T-cell (primary cell): ENCODE data around the gene NFIA. TPM values are rescaled to one million over a fixed set of nuclear protein-coding genes. Genes with fewer than 3 reads are reported as not detected.
"Not testable (repeated sequence)": the region's sequence is repeated elsewhere in the genome, so short reads cannot be mapped to it uniquely, and the experiment has no call there.

Experiments
- ATAC-seq, 4 experiments: fragments of 200-7000 bp in 3 of 4; fragments of 150-1000 bp in 1 of 4; cut with Tn5 transposase; replicated peaks in 1 of 4; 1 replicate in 3 of 4; 2 replicates in 1 of 4; pipeline ENCODE4 v1.10.0; 2021; ENCODE audit warnings: moderate library complexity in 3 of 4, mild to moderate bottlenecking in 2 of 4, moderate number of reproducible peaks in 1 of 4
- CTCF ChIA-PET, 2 donors: fragments of 300-600 bp; sonication (Branson Sonifier 250); formaldehyde crosslinking; loops; one replicate each; lab custom pipeline; 2022; ENCODE audit warnings: antibody characterized with exemption in 2 of 2; lab: Charles Lee
- POLR2A ChIA-PET, 2 donors: fragments of 300-600 bp; sonication (Branson Sonifier 250); formaldehyde crosslinking; loops; one replicate each; lab custom pipeline; 2022; ENCODE audit warnings: antibody characterized with exemption in 2 of 2; lab: Charles Lee
- DNase-seq, 35 experiments: peaks; one replicate each; pipeline versions ENCODE4 v3.0.0 to v3.0.0-alpha.2; 2013 to 2023
- H3K27ac ChIP-seq: one replicate; pipeline ENCODE4 v1.5.1; 2013; ENCODE audit warnings: low read length
- H3K27me3 ChIP-seq, 2 experiments: replicated peaks in 1 of 2; 1 replicate in 1 of 2; 2 replicates in 1 of 2; pipeline versions ENCODE4 v1.6.1 to v1.7.0; 2013; ENCODE audit warnings: low read length in 1 of 2, mixed read lengths in 1 of 2; ENCODE audit not compliant: control insufficient read depth in 2 of 2, insufficient read depth in 2 of 2; ENCODE audit errors: extremely low read depth in 1 of 2
- H3K36me3 ChIP-seq, 2 donors: 1 replicate in 1 of 2; 2 replicates in 1 of 2; pipeline versions ENCODE4 v1.6.1 to v1.7.0; 2013; ENCODE audit warnings: low read length in 1 of 2; ENCODE audit not compliant: control insufficient read depth in 2 of 2, insufficient read depth in 1 of 2; ENCODE audit errors: extremely low read depth in 1 of 2
- H3K4me1 ChIP-seq, 2 experiments: 1 replicate in 1 of 2; 2 replicates in 1 of 2; pipeline versions ENCODE4 v1.6.1 to v1.7.0; 2013; ENCODE audit warnings: low read length in 2 of 2, mixed read lengths in 1 of 2; ENCODE audit not compliant: insufficient read depth in 2 of 2, control insufficient read depth in 1 of 2; ENCODE audit errors: extremely low read depth in 1 of 2
- H3K4me3 ChIP-seq, 2 donors: 1 replicate in 1 of 2; 2 replicates in 1 of 2; pipeline versions ENCODE4 v1.5.1 to v1.7.0; 2013; ENCODE audit warnings: mild to moderate bottlenecking in 2 of 2, low read length in 1 of 2, moderate library complexity in 1 of 2; ENCODE audit not compliant: control insufficient read depth in 1 of 2; ENCODE audit errors: extremely low read depth in 1 of 2
- H3K9me3 ChIP-seq: 2 replicates; pipeline ENCODE4 v1.7.0; 2013
- H3K27ac Mint-ChIP-seq, 2 donors: one replicate each; pipeline ENCODE4 v1.8.0; 2020 to 2021; ENCODE audit warnings: mild to moderate bottlenecking in 2 of 2, mixed read lengths in 2 of 2
- H3K27me3 Mint-ChIP-seq, 2 donors: one replicate each; pipeline ENCODE4 v1.8.0; 2021 to 2022; ENCODE audit warnings: mixed read lengths in 2 of 2
- H3K36me3 Mint-ChIP-seq: one replicate; pipeline ENCODE4 v1.8.0; 2021; ENCODE audit warnings: mixed read lengths
- H3K4me1 Mint-ChIP-seq, 3 donors: one replicate each; pipeline ENCODE4 v1.8.0; 2020 to 2022; ENCODE audit warnings: mixed read lengths in 3 of 3, mild to moderate bottlenecking in 1 of 3
- H3K4me3 Mint-ChIP-seq, 3 donors: one replicate each; pipeline ENCODE4 v1.8.0; 2020 to 2022; ENCODE audit warnings: mild to moderate bottlenecking in 3 of 3, mixed read lengths in 3 of 3, moderate library complexity in 3 of 3
- H3K9me3 Mint-ChIP-seq, 3 donors: one replicate each; pipeline ENCODE4 v1.8.0; 2020 to 2022; ENCODE audit warnings: mixed read lengths in 3 of 3
- WGBS: methylation state at CpG from one replicate; pipeline ENCODE4 v1.1.5; 2013; ENCODE audit warnings: missing lambda C conversion rate; ENCODE audit not compliant: insufficient coverage; 5-methylcytosine and 5-hydroxymethylcytosine counted together
- total RNA-seq, 35 experiments: library from RNA in 6 of 35; stranded (reverse) in 6 of 35; fragments of 120-200 nt in 1 of 35; gene quantifications; one replicate each; pipeline versions ENCODE4 v1.2.1 to v1.2.4 and lab custom pipeline; 2013 to 2026

The NFIA gene
- total RNA-seq, 5 donors from 2014 or later (not counting 1 experiment from before 2014, with no cell fraction given), result 5.1 to 10.1 (median 7.1) TPM

- CTCF ChIA-PET, result interaction anchor here in 1 of 2 donors (0.6 kb wide), 1 partner anchor 1144 kb away, joined by 9 read pairs; no protein-coding TSS in a partner anchor
- Histone ChIP-seq H3K27me3 (no peaks in the 10 kb centered on the region), H3K9me3 (no peaks in the 10 kb centered on the region), H3K4me1 (no peaks in the 10 kb centered on the region), H3K36me3 (no peaks in the 10 kb centered on the region), H3K4me3 (no peak overlapping the region), H3K27ac (no peak overlapping the region)
- POLR2A ChIA-PET, result interaction anchor here in 1 of 2 donors (0.6 kb wide), 1 partner anchor 384 kb away, joined by 5 read pairs; no protein-coding TSS in a partner anchor
- 69% methylated on average over 5 of the region's 14 CpGs for WGBS
- no peak overlapping the region for H3K4me3 Mint-ChIP-seq
- H3K9me3 Mint-ChIP-seq, result no peaks in the 10 kb centered on the region
- ATAC-seq, result no peak
- no peak for DNase-seq
- no peaks in the 10 kb centered on the region for H3K4me1 Mint-ChIP-seq
- no peaks in the 10 kb centered on the region for H3K27me3 Mint-ChIP-seq
- H3K36me3 Mint-ChIP-seq, result no peaks in the 10 kb centered on the region
- no peak overlapping the region for H3K27ac Mint-ChIP-seq
Measured at GRCh38 chr1:61461406-61462384, 379.3 kb downstream of the NFIA start.

DNA sequence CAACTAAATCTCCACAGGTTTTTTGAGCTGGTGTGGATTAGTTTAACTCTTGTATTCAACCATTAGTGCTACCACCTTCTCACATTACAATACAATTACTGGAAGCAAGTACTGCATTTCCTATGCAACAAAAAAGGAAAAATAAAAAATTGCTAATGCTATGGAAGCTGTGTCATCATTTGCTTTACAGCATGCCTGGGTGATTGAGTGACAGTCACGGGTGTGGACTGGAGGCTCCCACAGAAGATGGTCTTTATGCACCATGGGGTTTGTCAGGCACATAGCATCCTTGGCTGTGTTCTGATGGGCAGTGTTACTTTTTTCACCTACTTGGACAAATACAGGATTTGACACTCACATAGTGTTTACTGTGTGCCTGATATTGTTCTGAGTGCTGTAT is 380.3 kb downstream of the NFIA start:
- no peaks in the 10 kb centered on the region for H3K9me3 ChIP-seq
- WGBS, result 71% methylated on average over 1 of the region's 1 CpG
- Mint-ChIP-seq H3K4me3 (no peak overlapping the region), H3K9me3 (no peaks in the 10 kb centered on the region), H3K4me1 (no peaks in the 10 kb centered on the region), H3K27me3 (no peaks in the 10 kb centered on the region), H3K27ac (no peak overlapping the region), H3K36me3 (no peaks in the 10 kb centered on the region)
- no peaks in the 10 kb centered on the region for H3K4me1 ChIP-seq
- ChIA-PET CTCF (no interaction called here), POLR2A (interaction anchor here in 1 of 2 donors (0.6 kb wide), 1 partner anchor 385 kb away, joined by 5 read pairs; no protein-coding TSS in a partner anchor)
- no peaks in the 10 kb centered on the region for H3K36me3 ChIP-seq
- no peaks in the 10 kb centered on the region for H3K27me3 ChIP-seq
- H3K27ac ChIP-seq, result no peak overlapping the region
- ATAC-seq (no peak), DNase-seq (no peak)
- H3K4me3 ChIP-seq, result no peak overlapping the region

GRCh38 chr1:61463220-61463619 is 380.9 kb downstream of the NFIA start:
- DNase-seq, result no peak
- Mint-ChIP-seq H3K36me3 (no peaks in the 10 kb centered on the region), H3K27me3 (no peaks in the 10 kb centered on the region), H3K9me3 (no peaks in the 10 kb centered on the region), H3K4me3 (no peak overlapping the region), H3K27ac (no peak overlapping the region), H3K4me1 (no peaks in the 10 kb centered on the region)
- POLR2A ChIA-PET, result no interaction called here
- H3K4me3 ChIP-seq, result no peak overlapping the region
- no CpG with 5 or more reads among the region's 4 CpGs for WGBS
- H3K36me3 ChIP-seq, result no peaks in the 10 kb centered on the region
- no peaks in the 10 kb centered on the region for H3K4me1 ChIP-seq
- H3K27me3 ChIP-seq, result no peaks in the 10 kb centered on the region
- H3K27ac ChIP-seq, result no peak overlapping the region
- no peaks in the 10 kb centered on the region for H3K9me3 ChIP-seq
- no peak for ATAC-seq
- CTCF ChIA-PET, result no interaction called here

DNA sequence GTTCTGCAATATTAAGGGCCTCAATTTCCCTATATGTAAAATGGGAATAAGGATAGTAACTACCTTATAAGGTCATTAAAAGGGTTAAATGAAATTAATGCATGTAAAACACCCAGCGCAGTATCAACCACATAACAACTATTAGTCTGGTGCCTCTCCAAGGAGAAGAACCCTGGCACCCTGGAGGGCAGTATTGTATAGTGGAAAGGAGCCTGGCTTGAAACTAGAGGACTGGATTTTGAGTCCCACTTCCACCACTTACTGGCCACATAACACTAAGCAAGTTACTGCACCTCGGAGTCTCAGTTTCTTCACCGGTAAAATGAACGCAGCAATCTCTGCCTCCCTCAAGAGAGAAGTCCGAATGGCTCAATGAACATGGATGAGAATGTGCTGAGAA is 385.5 kb downstream of the NFIA start:
- CTCF ChIA-PET, POLR2A ChIA-PET, H3K4me1 ChIP-seq, H3K27me3 Mint-ChIP-seq, H3K27ac ChIP-seq, H3K4me3 ChIP-seq, H3K9me3 Mint-ChIP-seq, H3K27ac Mint-ChIP-seq, H3K4me3 Mint-ChIP-seq, H3K9me3 ChIP-seq, H3K4me1 Mint-ChIP-seq, H3K27me3 ChIP-seq, DNase-seq, H3K36me3 Mint-ChIP-seq, H3K36me3 ChIP-seq, ATAC-seq: not testable (repeated sequence)
- WGBS, result no CpG with 5 or more reads among the region's 5 CpGs

- DNase-seq (no peak), ATAC-seq (no peak)
- Histone ChIP-seq H3K27ac (no peak overlapping the region), H3K4me3 (no peak overlapping the region), H3K9me3 (no peaks in the 10 kb centered on the region), H3K36me3 (no peaks in the 10 kb centered on the region), H3K4me1 (no peaks in the 10 kb centered on the region), H3K27me3 (no peaks in the 10 kb centered on the region)
- no peak overlapping the region for H3K27ac Mint-ChIP-seq
- H3K36me3 Mint-ChIP-seq, result no peaks in the 10 kb centered on the region
- POLR2A ChIA-PET, result no interaction called here
- H3K9me3 Mint-ChIP-seq, result no peaks in the 10 kb centered on the region
- H3K4me1 Mint-ChIP-seq, result no peaks in the 10 kb centered on the region
- CTCF ChIA-PET, result no interaction called here
- H3K27me3 Mint-ChIP-seq, result peaks cover 1 to 5% of the 10 kb centered on the region in 2 donors
- no peak overlapping the region for H3K4me3 Mint-ChIP-seq
- WGBS, result no CpG with 5 or more reads among the region's 1 CpG
Measured at GRCh38 chr1:61469365-61469764, 387.0 kb downstream of the NFIA start.

- Histone ChIP-seq H3K27me3 (peaks cover 0 to 3% of the 10 kb centered on the region in 2 experiments), H3K4me1 (no peaks in the 10 kb centered on the region), H3K4me3 (no peak overlapping the region), H3K27ac (no peak overlapping the region), H3K9me3 (no peaks in the 10 kb centered on the region), H3K36me3 (no peaks in the 10 kb centered on the region)
- H3K27me3 Mint-ChIP-seq, result peaks cover 11 to 17% of the 10 kb centered on the region in 2 donors
- WGBS, result 43% methylated on average over 3 of the region's 3 CpGs
- no peaks in the 10 kb centered on the region for H3K4me1 Mint-ChIP-seq
- H3K4me3 Mint-ChIP-seq, result no peak overlapping the region
- ChIA-PET CTCF (no interaction called here), POLR2A (no interaction called here)
- no peak for ATAC-seq
- no peak for DNase-seq
- no peak overlapping the region for H3K27ac Mint-ChIP-seq
- no peaks in the 10 kb centered on the region for H3K9me3 Mint-ChIP-seq
- no peaks in the 10 kb centered on the region for H3K36me3 Mint-ChIP-seq
Measured at GRCh38 chr1:61472876-61473275, 390.5 kb downstream of the NFIA start.
